ENCODE results near the gene SCRG1. TPM values are rescaled to one million over a fixed set of nuclear protein-coding genes. Genes with fewer than 3 reads are reported as not detected.
A peak's percentile ranks its signal among the peaks of the same experiment; 100 is the strongest.

The SCRG1 gene
- total and polyA plus RNA-seq, 12 donors, result 0.10 to 0.56 (median 0.26) TPM

GRCh38 chr4:173397604-173398003 lies 1.3 kb downstream of the SCRG1 start:
- TF ChIP-seq CTCF (IDR thresholded peaks at IDR 0.05), result no peak
- peak overlapping the region in 1 of 10 donors; percentile 4 for H3K27ac ChIP-seq
- intact Hi-C loops (cut with DNase I), result no loop called here
- H3K36me3 ChIP-seq, result peaks cover 0 to 20% (median 0%) of the 10 kb centered on the region in 9 donors
- H3K4me3 ChIP-seq, result no peak overlapping the region
- H3K4me1 ChIP-seq, result no peaks in the 10 kb centered on the region
- DNase-seq (no peak), ATAC-seq (no peak)
- H3K27me3 ChIP-seq, result no peaks in the 10 kb centered on the region
- 71 to 81% methylated on average over 1 of the region's 1 CpG for WGBS, 2 donors
- H3K9me3 ChIP-seq, result peaks cover 0 to 4% (median 0%) of the 10 kb centered on the region in 11 donors

- no peak for ATAC-seq
- Histone ChIP-seq H3K36me3 (peaks cover 0 to 33% (median 0%) of the 10 kb centered on the region in 9 donors), H3K27ac (no peak overlapping the region), H3K4me3 (no peak overlapping the region), H3K4me1 (no peaks in the 10 kb centered on the region), H3K9me3 (peaks cover 0 to 4% (median 0%) of the 10 kb centered on the region in 11 donors), H3K27me3 (no peaks in the 10 kb centered on the region)
- no peak for DNase-seq
- intact Hi-C loops (cut with DNase I), result no loop called here
- no peak for TF ChIP-seq CTCF (IDR thresholded peaks at IDR 0.05)
- WGBS, 2 donors, result 93 to 100% methylated on average over 1 of the region's 1 CpG
Observed at GRCh38 chr4:173391701-173392100, 7.2 kb downstream of the SCRG1 start.

GRCh38 chr4:173386751-173387150 lies 12.2 kb downstream of the SCRG1 start:
- no peak for TF ChIP-seq CTCF (IDR thresholded peaks at IDR 0.05)
- Histone ChIP-seq H3K4me3 (no peak overlapping the region), H3K27me3 (no peaks in the 10 kb centered on the region), H3K36me3 (peaks cover 0 to 7% (median 0%) of the 10 kb centered on the region in 9 donors), H3K9me3 (no peaks in the 10 kb centered on the region), H3K27ac (no peak overlapping the region), H3K4me1 (peaks cover 0 to 4% (median 0%) of the 10 kb centered on the region in 9 donors)
- DNase-seq (no peak), ATAC-seq (no peak)
- intact Hi-C loops (cut with DNase I), result no loop called here

- 94 to 97% methylated on average over 4 of the region's 4 CpGs for WGBS, 2 donors
- Histone ChIP-seq H3K27ac (no peak overlapping the region), H3K4me1 (peaks cover 0 to 10% (median 0%) of the 10 kb centered on the region in 9 donors), H3K27me3 (no peaks in the 10 kb centered on the region), H3K9me3 (no peaks in the 10 kb centered on the region), H3K36me3 (peaks cover 0 to 14% (median 0%) of the 10 kb centered on the region in 9 donors), H3K4me3 (no peak overlapping the region)
- ATAC-seq (no peak), DNase-seq (no peak)
- intact Hi-C loops (cut with DNase I), result no loop called here
- no peak for TF ChIP-seq CTCF (IDR thresholded peaks at IDR 0.05)
Observed at GRCh38 chr4:173382349-173382748, 16.6 kb downstream of the SCRG1 start.
